Measurements from ENCODE around the gene CBX6. TPM values are rescaled to one million over a fixed set of nuclear protein-coding genes. Genes with fewer than 3 reads are reported as not detected.

The CBX6 gene
- total RNA-seq, 1 experiment from 2014 or later, result 55.9 TPM

- Mint-ChIP-seq H3K27me3 (ENCODE audit: insufficient read depth, unreplicated experiment) (peaks cover 4% of the 10 kb centered on the region), H3K27ac (ENCODE audit: unreplicated experiment) (no peak overlapping the region), H3K36me3 (ENCODE audit: insufficient read depth, unreplicated experiment) (peaks cover 6% of the 10 kb centered on the region), H3K4me3 (ENCODE audit: unreplicated experiment) (no peak overlapping the region), H3K4me1 (ENCODE audit: low read depth, unreplicated experiment) (no peaks in the 10 kb centered on the region), H3K9me3 (ENCODE audit: unreplicated experiment) (no peaks in the 10 kb centered on the region)
- Histone ChIP-seq H3K27me3 (replicated peaks; ENCODE audit: control insufficient read depth, insufficient read depth, low read length) (no peaks in the 10 kb centered on the region), H3K9me3 (no peaks in the 10 kb centered on the region), H3K36me3 (ENCODE audit: control insufficient read depth, insufficient read depth, low read length) (peaks cover 1% of the 10 kb centered on the region; the same call in 1 of the 2 replicates), H3K4me1 (peaks cover 13% of the 10 kb centered on the region), H3K4me3 (ENCODE audit: low read depth, low read length) (no peak overlapping the region)
- no peak for TF ChIP-seq CTCF (IDR thresholded peaks at IDR 0.05; ENCODE audit: insufficient read depth in 1 of 2, low read depth in 1 of 2, low read length in 1 of 2, severe bottlenecking in 1 of 2, unreplicated experiment in 1 of 2)
- CTCF ChIA-PET, result no interaction called here
- no peak for DNase-seq
- intact Hi-C loops (cut with micrococcal nuclease; ENCODE audit: unreplicated experiment), result loop anchor here (5.0 kb wide), 1 partner anchor 74 kb away; no protein-coding TSS in a partner anchor
- POLR2A ChIA-PET, result no interaction called here
- no TSS peak for BruUV-seq (replicated peaks)
These were observed 30.4 kb downstream of the CBX6 start for GRCh38 chr22:38841635-38842034.

- Mint-ChIP-seq H3K27ac (ENCODE audit: unreplicated experiment) (no peak overlapping the region), H3K36me3 (ENCODE audit: insufficient read depth, unreplicated experiment) (peaks cover 6% of the 10 kb centered on the region), H3K27me3 (ENCODE audit: insufficient read depth, unreplicated experiment) (peaks cover 4% of the 10 kb centered on the region), H3K4me3 (ENCODE audit: unreplicated experiment) (no peak overlapping the region), H3K9me3 (ENCODE audit: unreplicated experiment) (no peaks in the 10 kb centered on the region), H3K4me1 (ENCODE audit: low read depth, unreplicated experiment) (no peaks in the 10 kb centered on the region)
- no peak for TF ChIP-seq CTCF (IDR thresholded peaks at IDR 0.05; ENCODE audit: insufficient read depth in 1 of 2, low read depth in 1 of 2, low read length in 1 of 2, severe bottlenecking in 1 of 2, unreplicated experiment in 1 of 2)
- no peak for DNase-seq
- Histone ChIP-seq H3K4me1 (peaks cover 13% of the 10 kb centered on the region), H3K4me3 (ENCODE audit: low read depth, low read length) (no peak overlapping the region), H3K27me3 (replicated peaks; ENCODE audit: control insufficient read depth, insufficient read depth, low read length) (no peaks in the 10 kb centered on the region), H3K9me3 (no peaks in the 10 kb centered on the region), H3K36me3 (ENCODE audit: control insufficient read depth, insufficient read depth, low read length) (peaks cover 1% of the 10 kb centered on the region; the same call in 1 of the 2 replicates)
- intact Hi-C loops (cut with micrococcal nuclease; ENCODE audit: unreplicated experiment), result loop anchor here (5.0 kb wide), 1 partner anchor 74 kb away; no protein-coding TSS in a partner anchor
- ChIA-PET POLR2A (no interaction called here), CTCF (no interaction called here)
- BruUV-seq (replicated peaks), result no TSS peak
These were observed 30.8 kb downstream of the CBX6 start for GRCh38 chr22:38841211-38841610.

GRCh38 chr22:38840129-38840528 lies 31.9 kb downstream of the CBX6 start:
- Mint-ChIP-seq H3K4me1 (ENCODE audit: low read depth, unreplicated experiment) (no peaks in the 10 kb centered on the region), H3K36me3 (ENCODE audit: insufficient read depth, unreplicated experiment) (peaks cover 6% of the 10 kb centered on the region), H3K4me3 (ENCODE audit: unreplicated experiment) (no peak overlapping the region), H3K27ac (ENCODE audit: unreplicated experiment) (no peak overlapping the region), H3K9me3 (ENCODE audit: unreplicated experiment) (no peaks in the 10 kb centered on the region), H3K27me3 (ENCODE audit: insufficient read depth, unreplicated experiment) (peaks cover 4% of the 10 kb centered on the region)
- no peak for TF ChIP-seq CTCF (IDR thresholded peaks at IDR 0.05; ENCODE audit: insufficient read depth in 1 of 2, low read depth in 1 of 2, low read length in 1 of 2, severe bottlenecking in 1 of 2, unreplicated experiment in 1 of 2)
- Histone ChIP-seq H3K4me3 (ENCODE audit: low read depth, low read length) (no peak overlapping the region), H3K27me3 (replicated peaks; ENCODE audit: control insufficient read depth, insufficient read depth, low read length) (no peaks in the 10 kb centered on the region), H3K4me1 (peaks cover 9% of the 10 kb centered on the region), H3K36me3 (ENCODE audit: control insufficient read depth, insufficient read depth, low read length) (peaks cover 1% of the 10 kb centered on the region; the same call in 1 of the 2 replicates), H3K9me3 (no peaks in the 10 kb centered on the region)
- DNase-seq, result no peak
- no TSS peak for BruUV-seq (replicated peaks)
- ChIA-PET POLR2A (no interaction called here), CTCF (no interaction called here)
- intact Hi-C loops (cut with micrococcal nuclease; ENCODE audit: unreplicated experiment), result loop anchor here (5.0 kb wide), 1 partner anchor 73 kb away; no protein-coding TSS in a partner anchor
